HL-60 (cell line): ENCODE data around the gene SLC22A2.
"Not testable (repeated sequence)": the region's sequence is repeated elsewhere in the genome, so short reads cannot be mapped to it uniquely, and the experiment has no call there.

ENCODE experiments used
- DNase-seq, 2 experiments: peaks; one replicate each; pipeline ENCODE4 v3.0.0-alpha.2; 2010 to 2020; ENCODE audit warnings: low read depth in 1 of 2, low spot score in 1 of 2
- H3K27ac ChIP-seq: fragments of 250-450 bp; sonication (Bioruptor Pico); replicated peaks from 2 replicates; pipeline ENCODE4 v1.5.1; 2020; ENCODE audit warnings: mild to moderate bottlenecking, moderate library complexity
- H3K27me3 ChIP-seq: fragments of 250-450 bp; sonication (Bioruptor Pico); 2 replicates; pipeline ENCODE4 v1.5.1; 2021; ENCODE audit warnings: mild to moderate bottlenecking, moderate library complexity; ENCODE audit not compliant: insufficient read depth, poor library complexity, severe bottlenecking
- H3K4me3 ChIP-seq: replicated peaks from 2 replicates; pipeline ENCODE4 v1.5.1; 2011; ENCODE audit warnings: mild to moderate bottlenecking, control low read depth, low read length; ENCODE audit not compliant: insufficient read depth
- CTCF ChIP-seq: IDR thresholded peaks from one replicate; pipeline ENCODE4 v1.5.1; 2011; ENCODE audit warnings: low read length, control low read depth, inconsistent platforms; ENCODE audit not compliant: insufficient read depth
- GABPA ChIP-seq: IDR thresholded peaks from 2 replicates; pipeline ENCODE4 v1.6.1; 2012; ENCODE audit warnings: low read depth
- POLR2AphosphoS5 ChIP-seq: IDR thresholded peaks from 2 replicates; pipeline ENCODE4 v1.6.1; 2012; ENCODE audit warnings: low read depth
- REST ChIP-seq: IDR thresholded peaks from 2 replicates; pipeline ENCODE4 v1.6.1; 2012; ENCODE audit warnings: low read depth; ENCODE audit not compliant: insufficient replicate concordance
- SPI1 ChIP-seq: IDR thresholded peaks from 2 replicates; pipeline ENCODE4 v1.6.1; 2012; ENCODE audit warnings: low read depth, mild to moderate bottlenecking, borderline replicate concordance

Gene SLC22A2

GRCh38 chr6:160239929-160240690, 18.5 kb downstream of the SLC22A2 start:
- TF ChIP-seq POLR2AphosphoS5 (no peak), CTCF (no peak), REST (no peak), SPI1 (no peak), GABPA (no peak)
- no peak overlapping the region for H3K27ac ChIP-seq
- no peak overlapping the region for H3K4me3 ChIP-seq
- no peak for DNase-seq
- no peaks in the 10 kb centered on the region for H3K27me3 ChIP-seq

- TF ChIP-seq GABPA: no peak
- TF ChIP-seq POLR2AphosphoS5: no peak
- TF ChIP-seq CTCF: no peak
- no peak for TF ChIP-seq REST
- no peak for DNase-seq
- Histone ChIP-seq H3K27me3 (peaks cover 3% of the 10 kb centered on the region), H3K4me3 (no peak overlapping the region), H3K27ac (no peak overlapping the region)
Measured at GRCh38 chr6:160238761-160239751, 19.6 kb downstream of the SLC22A2 start.

- Histone ChIP-seq H3K4me3 (no peak overlapping the region), H3K27me3 (peaks cover 3% of the 10 kb centered on the region), H3K27ac (no peak overlapping the region)
- TF ChIP-seq SPI1 (no peak), CTCF (no peak), REST (no peak), GABPA (no peak), POLR2AphosphoS5 (no peak)
- no peak for DNase-seq
Measured at GRCh38 chr6:160238278-160238711, 20.3 kb downstream of the SLC22A2 start.

GRCh38 chr6:160237597-160238275, 20.9 kb downstream of the SLC22A2 start:
- not testable (repeated sequence) for H3K4me3 ChIP-seq, H3K27me3 ChIP-seq, DNase-seq, H3K27ac ChIP-seq
